OCI-LY3 (cell line): ENCODE results near the gene LHPP.

ENCODE experiments used
- EZH2phosphoT487 ChIP-seq: fragments of 200-600 bp; shearing (Covaris generic); IDR thresholded peaks from 2 replicates; pipeline ENCODE4 v1.6.1; 2018; ENCODE audit warnings: antibody characterized with exemption, mixed run types, low read depth
- TF ChIP-seq, protein P1 (sequence below): fragments of 200-600, 300-600 bp; sonication (generic); IDR thresholded peaks from 2 replicates; pipeline ENCODE4 v1.5.1; 2014; ENCODE audit warnings: antibody characterized with exemption, low read length, low read depth

DNA sequence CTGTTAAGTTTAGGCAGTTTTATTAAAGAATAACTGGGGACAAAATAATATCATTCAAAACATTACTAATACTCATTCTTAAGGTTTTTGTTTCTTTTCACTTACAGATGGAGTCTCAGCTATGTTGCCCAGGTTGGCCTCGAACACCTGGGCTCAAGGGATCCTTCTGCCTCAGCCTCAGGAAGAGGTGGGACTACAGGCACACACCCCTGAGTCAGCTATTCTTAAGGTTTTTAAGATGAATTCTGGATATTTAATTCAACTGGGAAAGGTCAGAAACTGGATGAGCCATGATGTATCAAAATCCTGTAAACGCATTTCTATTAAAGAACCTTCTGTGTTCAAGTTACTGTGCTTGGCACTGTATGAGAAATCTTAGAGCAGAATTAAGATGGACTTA is 46.4 kb upstream of the LHPP start:
- TF ChIP-seq, protein P1, sequence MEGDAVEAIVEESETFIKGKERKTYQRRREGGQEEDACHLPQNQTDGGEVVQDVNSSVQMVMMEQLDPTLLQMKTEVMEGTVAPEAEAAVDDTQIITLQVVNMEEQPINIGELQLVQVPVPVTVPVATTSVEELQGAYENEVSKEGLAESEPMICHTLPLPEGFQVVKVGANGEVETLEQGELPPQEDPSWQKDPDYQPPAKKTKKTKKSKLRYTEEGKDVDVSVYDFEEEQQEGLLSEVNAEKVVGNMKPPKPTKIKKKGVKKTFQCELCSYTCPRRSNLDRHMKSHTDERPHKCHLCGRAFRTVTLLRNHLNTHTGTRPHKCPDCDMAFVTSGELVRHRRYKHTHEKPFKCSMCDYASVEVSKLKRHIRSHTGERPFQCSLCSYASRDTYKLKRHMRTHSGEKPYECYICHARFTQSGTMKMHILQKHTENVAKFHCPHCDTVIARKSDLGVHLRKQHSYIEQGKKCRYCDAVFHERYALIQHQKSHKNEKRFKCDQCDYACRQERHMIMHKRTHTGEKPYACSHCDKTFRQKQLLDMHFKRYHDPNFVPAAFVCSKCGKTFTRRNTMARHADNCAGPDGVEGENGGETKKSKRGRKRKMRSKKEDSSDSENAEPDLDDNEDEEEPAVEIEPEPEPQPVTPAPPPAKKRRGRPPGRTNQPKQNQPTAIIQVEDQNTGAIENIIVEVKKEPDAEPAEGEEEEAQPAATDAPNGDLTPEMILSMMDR, result no peak
- TF ChIP-seq EZH2phosphoT487, result no peak
